Measurements from ENCODE around the gene HLA-DOA.
A peak's percentile ranks its signal among the peaks of the same experiment; 100 is the strongest.

The HLA-DOA gene

DNA sequence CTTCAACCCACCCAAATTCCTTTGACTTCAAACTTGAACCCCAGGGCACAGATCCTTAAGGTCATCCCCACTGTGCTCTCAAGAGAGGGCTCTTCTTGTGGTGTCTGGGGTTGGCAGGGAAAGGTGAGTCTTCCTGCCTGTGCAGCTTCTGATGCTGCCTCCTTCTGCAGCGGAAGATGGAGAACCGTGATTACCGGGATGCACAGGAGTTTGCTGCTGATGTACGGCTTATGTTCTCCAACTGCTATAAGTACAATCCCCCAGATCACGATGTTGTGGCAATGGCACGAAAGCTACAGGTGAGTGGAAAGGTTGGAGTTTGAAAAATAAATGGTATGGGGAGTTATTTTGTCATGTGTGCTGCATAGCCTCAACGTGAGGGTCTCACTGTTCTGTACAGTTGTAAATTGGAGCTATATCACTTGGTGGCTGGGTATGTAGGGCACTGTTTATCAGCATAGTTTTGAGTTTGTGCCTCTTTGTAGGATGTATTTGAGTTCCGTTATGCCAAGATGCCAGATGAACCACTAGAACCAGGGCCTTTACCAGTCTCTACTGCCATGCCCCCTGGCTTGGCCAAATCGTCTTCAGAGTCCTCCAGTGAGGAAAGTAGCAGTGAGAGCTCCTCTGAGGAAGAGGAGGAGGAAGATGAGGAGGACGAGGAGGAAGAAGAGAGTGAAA is 32.0 kb downstream of the HLA-DOA start:
- no peak for DNase-seq

DNA sequence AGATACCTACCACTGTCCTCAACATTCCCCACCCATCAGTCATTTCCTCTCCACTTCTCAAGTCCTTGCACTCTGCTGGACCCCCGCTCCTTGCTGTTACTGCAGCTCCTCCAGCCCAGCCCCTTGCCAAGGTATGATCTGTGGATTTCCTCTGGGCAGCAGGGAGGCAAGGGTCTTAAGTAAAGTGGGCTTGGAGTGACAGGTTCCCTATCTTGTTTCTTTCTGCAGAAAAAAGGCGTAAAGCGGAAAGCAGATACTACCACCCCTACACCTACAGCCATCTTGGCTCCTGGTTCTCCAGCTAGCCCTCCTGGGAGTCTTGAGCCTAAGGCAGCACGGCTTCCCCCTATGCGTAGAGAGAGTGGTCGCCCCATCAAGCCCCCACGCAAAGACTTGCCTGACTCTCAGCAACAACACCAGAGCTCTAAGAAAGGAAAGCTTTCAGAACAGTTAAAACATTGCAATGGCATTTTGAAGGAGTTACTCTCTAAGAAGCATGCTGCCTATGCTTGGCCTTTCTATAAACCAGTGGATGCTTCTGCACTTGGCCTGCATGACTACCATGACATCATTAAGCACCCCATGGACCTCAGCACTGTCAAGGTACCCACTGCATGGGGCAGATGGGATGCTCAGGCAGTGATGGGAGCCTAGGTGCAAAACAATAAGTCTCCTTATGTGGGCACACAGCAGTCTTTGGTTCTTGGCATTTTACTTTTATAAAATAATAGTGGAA is 32.9 kb downstream of the HLA-DOA start:
- DNase-seq = no peak

GRCh38 chr6:32975886-32976285 is 33.5 kb downstream of the HLA-DOA start:
- DNase-seq = no peak

DNA sequence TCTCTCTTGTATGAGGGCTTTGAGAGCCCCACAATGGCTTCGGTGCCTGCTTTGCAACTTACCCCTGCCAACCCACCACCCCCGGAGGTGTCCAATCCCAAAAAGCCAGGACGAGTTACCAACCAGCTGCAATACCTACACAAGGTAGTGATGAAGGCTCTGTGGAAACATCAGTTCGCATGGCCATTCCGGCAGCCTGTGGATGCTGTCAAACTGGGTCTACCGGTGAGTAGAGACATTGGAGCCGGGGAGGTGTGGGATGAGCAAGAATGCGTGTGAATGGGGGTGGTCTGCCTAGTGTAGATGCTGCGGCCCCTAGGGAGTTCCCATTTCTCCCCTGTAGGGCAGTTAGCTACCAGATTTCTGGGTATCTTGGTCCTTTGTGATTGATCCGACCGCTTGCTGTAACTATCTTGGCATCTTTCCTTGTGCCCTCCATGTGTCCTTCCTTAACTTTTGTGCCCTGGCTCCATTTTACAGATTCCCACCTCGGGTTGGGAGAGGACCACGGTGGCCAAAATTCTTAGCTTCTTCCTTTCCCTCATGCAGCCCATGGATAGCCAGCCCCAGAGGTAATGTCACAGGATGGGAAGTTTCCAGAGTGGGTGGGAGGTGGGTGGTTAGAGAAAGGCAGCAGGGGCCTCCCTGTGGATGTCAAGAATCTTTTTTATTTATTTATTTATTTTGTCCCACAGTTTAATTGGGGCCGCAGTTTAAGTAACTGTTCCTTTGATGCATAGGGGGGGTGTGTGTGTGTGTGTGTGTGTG is 34.7 kb downstream of the HLA-DOA start:
- no peak for DNase-seq

GRCh38 chr6:32974016-32974333 is 35.4 kb downstream of the HLA-DOA start:
- peak in 1 of 2 experiments; percentile 21 for DNase-seq

DNA sequence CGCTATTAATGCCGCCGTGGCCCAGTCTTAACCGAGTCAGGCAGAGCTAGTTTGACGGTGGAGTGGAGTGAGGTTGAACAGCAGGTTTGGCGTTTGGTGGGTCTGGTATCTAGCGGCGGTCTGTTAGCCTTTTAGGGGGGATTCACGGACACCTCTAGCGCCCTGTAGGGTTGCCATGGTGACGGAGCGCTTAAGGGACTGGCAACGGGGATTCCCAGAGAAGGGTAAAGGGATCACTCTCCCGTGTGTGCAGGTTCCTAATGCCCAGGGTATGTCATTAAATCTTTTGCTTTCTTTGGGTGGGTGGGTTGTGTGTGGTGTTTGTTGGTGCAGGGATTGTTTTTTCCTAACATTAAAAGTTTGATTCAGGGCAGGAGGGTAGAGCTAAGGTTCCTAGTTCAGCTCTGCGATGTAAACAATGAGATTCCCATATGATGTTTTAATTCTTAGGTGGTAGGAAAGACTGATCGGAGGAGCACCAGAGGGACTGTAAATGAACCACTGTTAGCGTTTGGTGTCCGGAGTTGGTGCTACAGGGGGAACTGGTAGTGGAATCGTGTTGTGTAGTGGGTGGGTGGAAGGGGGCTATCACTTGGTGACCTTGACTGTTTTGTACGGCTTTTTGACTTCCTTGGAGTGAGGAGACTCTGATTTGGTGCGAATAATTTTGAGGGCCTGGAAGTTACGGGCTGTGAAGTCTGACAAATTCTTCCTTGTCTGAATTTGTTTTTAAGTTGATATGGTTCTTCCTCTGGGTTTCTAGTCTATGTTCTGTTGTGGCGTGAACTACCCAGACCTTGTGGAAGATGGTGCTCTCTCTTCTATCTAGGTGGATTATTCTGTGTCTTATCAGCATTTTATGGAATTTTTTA is 36.0 kb downstream of the HLA-DOA start:
- DNase-seq = peak in 1 of 2 experiments; percentile 51

DNA sequence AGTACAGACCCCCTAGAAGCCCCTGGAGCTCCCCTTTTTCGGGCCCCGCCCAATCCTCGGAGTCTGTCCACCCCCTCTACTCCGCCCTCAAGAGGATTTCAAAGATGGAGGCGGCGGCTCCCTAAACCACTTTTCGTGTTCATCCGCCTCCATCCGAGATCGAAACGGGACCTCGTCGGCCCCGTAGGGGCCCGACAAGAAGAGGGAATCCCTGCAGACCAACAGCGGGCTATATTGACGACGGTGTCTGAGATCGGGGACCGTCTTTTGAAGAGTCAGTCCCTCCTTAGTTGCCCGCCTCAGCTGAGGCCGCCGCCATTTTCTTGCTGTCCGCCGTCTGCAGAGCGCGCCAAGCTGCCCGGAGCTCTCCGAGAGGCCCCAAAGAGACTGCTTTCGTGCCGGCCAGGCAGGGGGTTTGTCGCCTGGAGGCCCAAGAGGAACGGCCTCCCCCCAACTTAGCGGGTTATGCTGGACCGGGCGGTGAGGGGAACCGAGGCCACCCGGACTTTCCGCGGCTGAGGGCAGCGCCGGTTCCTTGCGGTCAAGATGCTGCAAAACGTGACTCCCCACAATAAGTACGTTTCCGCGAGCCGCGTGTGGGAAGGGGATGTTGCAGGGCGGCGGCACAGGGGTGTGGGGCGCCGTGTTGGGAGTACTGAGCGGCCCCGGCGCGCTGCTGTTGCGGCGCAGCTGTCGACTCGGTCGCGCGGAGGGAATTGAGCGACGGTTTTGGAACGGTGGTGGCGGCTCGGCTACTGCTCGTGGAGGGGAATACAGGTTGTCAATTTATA is 36.8 kb downstream of the HLA-DOA start:
- no peak for DNase-seq

GRCh38 chr6:32971581-32972352 is 37.6 kb downstream of the HLA-DOA start:
- DNase-seq = peak; percentile 100

DNA sequence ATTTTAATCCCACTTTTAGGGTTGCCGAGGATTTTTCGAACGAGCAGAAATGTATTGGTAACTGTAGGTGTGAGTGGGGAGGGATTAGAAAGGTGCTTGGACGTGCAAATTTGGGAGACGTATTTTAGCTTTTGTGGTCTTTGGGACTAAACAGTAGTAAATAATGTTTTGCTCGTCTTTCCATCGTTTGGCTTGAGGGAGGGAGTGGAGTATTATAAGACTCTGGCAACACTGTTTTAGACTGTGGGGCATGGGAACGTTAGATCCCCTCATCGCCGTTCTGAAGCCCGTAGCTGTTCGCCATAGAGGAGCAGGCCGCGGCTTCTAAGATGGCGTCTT is 38.2 kb downstream of the HLA-DOA start:
- DNase-seq = no peak

- peak; percentile 72 to 88 for DNase-seq
Measured at GRCh38 chr6:32970413-32971241, 38.8 kb downstream of the HLA-DOA start.

- peak; percentile 76 to 77 for DNase-seq
Measured at GRCh38 chr6:32969685-32970412, 39.5 kb downstream of the HLA-DOA start.

- DNase-seq = peak; percentile 77 to 82
Measured at GRCh38 chr6:32968867-32969684, 40.3 kb downstream of the HLA-DOA start.

GRCh38 chr6:32968093-32968866 is 41.1 kb downstream of the HLA-DOA start, which contains the start of gene BRD2:
TSS of gene BRD2 (plus strand) at chr6:32968594. CDS start at chr6:32972899, 4,305 bp downstream.
- DNase-seq = peak; percentile 93 to 98

DNA sequence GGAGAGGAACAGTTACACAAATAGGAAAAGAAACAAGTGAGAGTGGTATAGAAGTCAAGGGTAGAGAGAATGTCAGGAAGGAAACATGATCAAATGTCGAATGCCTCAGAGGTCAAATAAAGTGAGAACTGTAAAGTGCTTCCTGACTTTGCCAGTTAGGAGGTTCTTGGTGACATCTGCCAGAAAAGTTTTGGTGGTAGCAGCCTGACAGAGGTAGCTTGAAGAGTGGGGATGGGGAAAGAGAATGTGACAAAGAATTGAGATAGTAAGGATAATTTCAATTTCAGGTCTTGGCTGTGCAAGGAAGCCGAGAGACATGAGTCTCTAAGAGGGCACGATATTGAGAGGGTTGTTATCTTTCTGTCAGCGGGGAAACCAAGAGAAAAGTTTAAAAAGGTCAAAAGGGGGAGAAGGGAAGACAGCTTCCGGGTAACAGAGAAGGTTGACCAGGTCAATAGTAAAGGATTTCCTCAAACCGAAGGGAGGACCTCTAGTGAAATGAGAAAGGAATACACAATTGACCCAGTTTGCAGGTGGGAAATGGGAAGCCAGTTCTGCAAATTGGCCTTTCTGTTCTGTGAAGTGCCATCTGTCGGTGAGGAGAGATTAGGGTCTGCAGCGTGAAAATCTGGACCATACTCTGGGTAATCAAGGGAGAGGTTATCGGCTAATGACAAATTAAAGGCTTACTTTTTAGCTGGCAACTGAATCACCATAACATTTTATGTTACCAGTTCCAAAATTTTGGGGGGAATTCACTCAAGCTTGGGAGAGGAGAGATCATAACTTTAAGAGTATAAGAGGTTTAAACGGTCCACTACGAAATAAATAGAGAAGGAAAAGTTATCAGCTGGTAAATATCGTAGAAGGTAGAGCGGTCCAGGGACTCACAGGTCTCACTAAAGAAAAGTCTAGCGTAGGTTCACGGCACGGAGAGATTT is 42.0 kb downstream of the HLA-DOA start:
- DNase-seq = peak; percentile 82 to 83

GRCh38 chr6:32964776-32965175 is 44.6 kb downstream of the HLA-DOA start:
- no peak for DNase-seq

DNA sequence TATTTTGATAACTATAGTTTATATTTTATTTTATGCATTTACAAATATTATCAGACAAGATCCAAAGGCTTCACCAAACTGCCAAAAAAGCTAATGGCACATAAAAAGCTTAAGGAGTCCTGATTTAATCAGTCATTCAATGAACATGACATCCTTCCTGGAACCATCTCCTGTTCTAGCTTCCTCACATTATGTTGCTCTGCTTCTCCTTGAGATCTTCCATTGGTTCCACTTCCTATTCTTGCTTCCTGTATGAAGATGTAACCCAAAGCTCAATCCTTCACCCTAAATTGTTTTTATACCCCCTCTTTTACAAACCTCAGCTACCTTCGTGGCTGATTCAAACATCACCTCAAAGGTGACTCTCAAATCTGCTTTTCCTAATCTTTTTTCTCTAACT is 45.5 kb downstream of the HLA-DOA start:
- DNase-seq = no peak
